Measurements from ENCODE around the gene RBBP5. TPM values are rescaled to one million over a fixed set of nuclear protein-coding genes. Genes with fewer than 3 reads are reported as not detected.

Gene RBBP5
- total RNA-seq, 1 experiment from 2014 or later: 23.8 TPM

DNA sequence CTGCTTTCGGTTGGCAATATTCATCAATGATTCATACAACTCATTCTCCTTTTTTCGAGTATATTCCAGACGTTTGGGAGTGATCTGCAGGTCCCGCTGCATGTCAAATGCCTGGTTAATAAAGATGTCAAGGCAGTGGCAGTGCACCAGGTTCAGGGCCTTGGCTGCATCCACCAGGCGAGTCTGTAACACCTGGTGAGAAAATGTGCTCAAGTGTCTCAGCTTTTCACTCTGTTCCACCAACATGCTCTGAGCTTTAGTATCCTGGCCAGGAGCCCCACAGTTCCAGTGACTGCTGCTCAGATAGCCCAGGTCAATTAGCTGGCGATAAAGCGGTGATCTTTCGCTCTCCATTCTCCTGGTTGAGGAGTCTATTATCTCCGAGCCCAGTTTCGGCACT is 47.5 kb upstream of the RBBP5 start (continued):
- TF ChIP-seq GTF2I (CRISPR knock-in tag; conservative IDR thresholded peaks at IDR 0.05) (no peak), KAT7 (CRISPR knock-in tag; IDR thresholded peaks at IDR 0.05; ENCODE audit: borderline replicate concordance) (no peak), RORB (CRISPR knock-in tag; IDR thresholded peaks at IDR 0.05) (no peak)

- TF ChIP-seq NFATC4 (CRISPR knock-in tag; IDR thresholded peaks at IDR 0.05) (no peak), PRDM15 (CRISPR knock-in tag; IDR thresholded peaks at IDR 0.05) (no peak), FOXJ3 (CRISPR knock-in tag; IDR thresholded peaks at IDR 0.05; ENCODE audit: borderline replicate concordance) (no peak), TCF7 (CRISPR knock-in tag; IDR thresholded peaks at IDR 0.05; ENCODE audit: low read depth) (no peak)
- TF ChIP-seq, protein P1, sequence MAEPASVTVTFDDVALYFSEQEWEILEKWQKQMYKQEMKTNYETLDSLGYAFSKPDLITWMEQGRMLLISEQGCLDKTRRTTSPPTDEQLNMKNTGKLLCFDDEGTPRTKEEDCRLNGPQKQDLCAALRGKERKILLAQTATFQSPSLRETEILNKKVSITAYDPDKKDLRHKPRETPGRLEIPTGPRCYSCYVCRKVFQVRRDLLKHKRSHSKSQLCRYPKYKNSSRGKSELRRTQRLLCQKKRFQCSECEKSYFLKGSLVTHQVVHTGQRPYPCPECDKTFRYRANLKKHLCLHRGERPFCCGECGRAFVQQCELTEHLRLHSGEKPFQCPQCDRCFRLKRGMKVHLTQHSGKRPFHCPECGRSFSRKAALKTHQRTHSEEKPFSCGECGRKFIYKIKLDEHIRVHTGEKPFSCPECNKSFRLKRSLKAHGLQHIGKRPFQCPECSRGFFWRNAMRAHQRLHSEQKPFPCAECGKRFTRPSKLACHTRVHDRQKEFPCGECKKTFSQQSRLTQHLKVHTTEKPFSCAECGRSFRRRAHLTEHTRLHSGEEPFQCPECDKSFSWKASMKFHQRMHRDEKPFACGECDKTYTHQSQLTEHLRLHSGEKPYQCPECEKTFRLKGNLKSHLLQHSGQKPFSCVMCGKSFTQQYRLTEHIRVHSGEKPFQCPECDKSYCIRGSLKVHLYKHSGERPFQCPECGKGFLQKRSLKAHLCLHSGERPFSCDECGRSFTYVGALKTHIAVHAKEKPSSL (CRISPR knock-in tag; conservative IDR thresholded peaks at IDR 0.05): no peak
- peaks cover 37% of the 10 kb centered on the region for H3K36me3 Mint-ChIP-seq
- ATAC-seq: no peak
- H3K27ac Mint-ChIP-seq: no peak overlapping the region; the same call in 1 of the 2 replicates
- no peaks in the 10 kb centered on the region for H3K4me1 Mint-ChIP-seq
- no peaks in the 10 kb centered on the region for H3K27me3 Mint-ChIP-seq (ENCODE audit: low read depth)
- ChIA-PET CTCF (no interaction called here), POLR2A (no interaction called here)
- H3K9me3 Mint-ChIP-seq: peaks cover 6% of the 10 kb centered on the region
- no peak overlapping the region for H3K4me3 Mint-ChIP-seq
- DNase-seq (ENCODE audit: low spot score): no peak
These were observed 46.5 kb upstream of the RBBP5 start for GRCh38 chr1:205168291-205168690.

DNA sequence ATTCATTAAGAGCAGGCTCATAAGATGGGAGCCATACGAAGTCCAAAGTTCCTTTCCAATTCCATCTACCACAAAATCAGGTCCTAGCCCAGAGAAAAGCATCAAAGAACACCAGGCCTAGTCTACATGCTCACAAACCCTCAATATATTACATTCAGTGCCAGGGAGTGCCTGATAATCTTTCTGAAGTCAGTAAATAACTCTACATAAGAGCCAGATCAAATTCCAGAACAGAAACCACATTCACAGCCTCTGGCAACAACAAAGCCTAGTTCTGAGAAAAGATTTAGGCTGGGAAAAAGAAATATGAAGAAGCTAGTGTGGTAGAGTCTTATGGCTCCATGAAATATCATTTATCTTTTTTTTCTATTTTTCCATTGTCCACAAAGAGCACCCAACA is 40.5 kb upstream of the RBBP5 start:
- POLR2A ChIA-PET: no interaction called here
- Mint-ChIP-seq H3K4me3 (no peak overlapping the region), H3K36me3 (peaks cover 75% of the 10 kb centered on the region), H3K27me3 (ENCODE audit: low read depth) (no peaks in the 10 kb centered on the region), H3K9me3 (peaks cover 16% of the 10 kb centered on the region), H3K27ac (no peak overlapping the region), H3K4me1 (no peaks in the 10 kb centered on the region)
- no peak for DNase-seq (ENCODE audit: low spot score)
- no peak for ATAC-seq
- TF ChIP-seq EMX1 (CRISPR knock-in tag; IDR thresholded peaks at IDR 0.05) (no peak), ELF4 (CRISPR knock-in tag; IDR thresholded peaks at IDR 0.05; ENCODE audit: low read depth) (no peak), E2F5 (CRISPR knock-in tag; IDR thresholded peaks at IDR 0.05) (no peak), E2F1 (CRISPR knock-in tag; IDR thresholded peaks at IDR 0.05) (no peak)
- CTCF ChIA-PET: no interaction called here

DNA sequence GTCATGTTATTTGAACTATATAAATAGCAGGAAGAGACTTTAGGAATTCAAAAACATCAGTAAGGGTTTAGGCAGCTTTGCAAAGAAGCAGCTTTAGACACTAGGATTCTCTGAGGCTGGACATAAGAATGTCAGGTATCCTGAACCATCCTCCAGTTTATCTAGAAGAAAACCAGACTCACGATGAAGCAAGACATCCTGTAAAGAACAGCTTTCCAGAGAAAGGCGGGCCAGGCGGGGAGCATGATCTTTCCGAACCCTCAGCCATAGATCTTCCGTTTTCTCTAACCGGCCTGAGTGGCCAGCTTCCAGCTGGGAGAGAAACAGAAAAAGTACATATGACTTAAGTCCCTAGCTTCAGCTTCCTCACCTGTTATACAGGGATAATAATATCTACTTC is 39.3 kb upstream of the RBBP5 start:
- no peak for ATAC-seq
- no peaks in the 10 kb centered on the region for H3K4me1 Mint-ChIP-seq
- H3K36me3 Mint-ChIP-seq: peaks cover 81% of the 10 kb centered on the region
- H3K4me3 Mint-ChIP-seq: no peak overlapping the region
- ChIA-PET CTCF (interaction anchor here (0.7 to 1.0 kb wide), 2 partner anchors 20 to 95 kb away, joined by 3 to 4 read pairs; no protein-coding TSS in a partner anchor), POLR2A (no interaction called here)
- peaks cover 28% of the 10 kb centered on the region for H3K9me3 Mint-ChIP-seq
- DNase-seq (ENCODE audit: low spot score): no peak
- H3K27me3 Mint-ChIP-seq (ENCODE audit: low read depth): no peaks in the 10 kb centered on the region
- no peak overlapping the region for H3K27ac Mint-ChIP-seq
- no peak for TF ChIP-seq CBFB (CRISPR knock-in tag; IDR thresholded peaks at IDR 0.05; ENCODE audit: low read depth)
- TF ChIP-seq KAT7 (CRISPR knock-in tag; IDR thresholded peaks at IDR 0.05; ENCODE audit: borderline replicate concordance): no peak
- no peak for TF ChIP-seq NR3C1 (CRISPR knock-in tag; conservative IDR thresholded peaks at IDR 0.05; ENCODE audit: low read depth)
- no peak for TF ChIP-seq ZNF232 (CRISPR knock-in tag; IDR thresholded peaks at IDR 0.05)
- TF ChIP-seq RORB (CRISPR knock-in tag; IDR thresholded peaks at IDR 0.05): no peak
- TF ChIP-seq, protein P2, sequence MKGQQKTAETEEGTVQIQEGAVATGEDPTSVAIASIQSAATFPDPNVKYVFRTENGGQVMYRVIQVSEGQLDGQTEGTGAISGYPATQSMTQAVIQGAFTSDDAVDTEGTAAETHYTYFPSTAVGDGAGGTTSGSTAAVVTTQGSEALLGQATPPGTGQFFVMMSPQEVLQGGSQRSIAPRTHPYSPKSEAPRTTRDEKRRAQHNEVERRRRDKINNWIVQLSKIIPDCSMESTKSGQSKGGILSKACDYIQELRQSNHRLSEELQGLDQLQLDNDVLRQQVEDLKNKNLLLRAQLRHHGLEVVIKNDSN (CRISPR knock-in tag; IDR thresholded peaks at IDR 0.05): no peak
- no peak for TF ChIP-seq PRDM15 (CRISPR knock-in tag; IDR thresholded peaks at IDR 0.05)
- TF ChIP-seq, protein P3, sequence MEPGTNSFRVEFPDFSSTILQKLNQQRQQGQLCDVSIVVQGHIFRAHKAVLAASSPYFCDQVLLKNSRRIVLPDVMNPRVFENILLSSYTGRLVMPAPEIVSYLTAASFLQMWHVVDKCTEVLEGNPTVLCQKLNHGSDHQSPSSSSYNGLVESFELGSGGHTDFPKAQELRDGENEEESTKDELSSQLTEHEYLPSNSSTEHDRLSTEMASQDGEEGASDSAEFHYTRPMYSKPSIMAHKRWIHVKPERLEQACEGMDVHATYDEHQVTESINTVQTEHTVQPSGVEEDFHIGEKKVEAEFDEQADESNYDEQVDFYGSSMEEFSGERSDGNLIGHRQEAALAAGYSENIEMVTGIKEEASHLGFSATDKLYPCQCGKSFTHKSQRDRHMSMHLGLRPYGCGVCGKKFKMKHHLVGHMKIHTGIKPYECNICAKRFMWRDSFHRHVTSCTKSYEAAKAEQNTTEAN (CRISPR knock-in tag; IDR thresholded peaks at IDR 0.05): no peak
